HEK293 (cell line): ENCODE data around the gene SUSD3.

Source experiments
- GLI4 ChIP-seq: fragments of 450-650 bp; formaldehyde crosslinking; IDR thresholded peaks from 2 replicates; pipeline ENCODE4 v1.5.1; 2016; ENCODE audit warnings: missing biosample characterization, missing genetic modification characterization
- SP2 ChIP-seq: fragments of 450-650 bp; formaldehyde crosslinking; IDR thresholded peaks from 2 replicates; pipeline ENCODE4 v1.5.1; 2016; ENCODE audit warnings: missing biosample characterization, missing genetic modification characterization
- SP3 ChIP-seq: fragments of 450-650 bp; formaldehyde crosslinking; IDR thresholded peaks from 2 replicates; pipeline ENCODE4 v1.5.1; 2016; ENCODE audit warnings: missing biosample characterization, missing genetic modification characterization
- ZNF223 ChIP-seq: fragments of 450-650 bp; formaldehyde crosslinking; IDR thresholded peaks from 2 replicates; pipeline ENCODE4 v1.5.1; 2016; ENCODE audit warnings: missing biosample characterization, missing genetic modification characterization
- ZNF335 ChIP-seq: fragments of 450-650 bp; formaldehyde crosslinking; conservative IDR thresholded peaks from 2 replicates; pipeline ENCODE4 v1.5.1; 2016; ENCODE audit warnings: missing biosample characterization, missing genetic modification characterization
- ZNF529 ChIP-seq: fragments of 450-650 bp; formaldehyde crosslinking; IDR thresholded peaks from 2 replicates; pipeline ENCODE4 v1.5.1; 2017; ENCODE audit warnings: missing genetic modification characterization, missing biosample characterization; ENCODE audit not compliant: insufficient replicate concordance
- ZNF585B ChIP-seq: fragments of 450-650 bp; formaldehyde crosslinking; IDR thresholded peaks from 2 replicates; pipeline ENCODE4 v1.5.1; 2016; ENCODE audit warnings: missing biosample characterization, missing genetic modification characterization
- TF ChIP-seq, protein P1 (sequence below): fragments of 450-650 bp; formaldehyde crosslinking; IDR thresholded peaks from 2 replicates; pipeline ENCODE4 v1.5.1; 2016; ENCODE audit warnings: missing biosample characterization, missing genetic modification characterization
- TF ChIP-seq, protein P2 (sequence below): fragments of 450-650 bp; formaldehyde crosslinking; IDR thresholded peaks from 2 replicates; pipeline ENCODE4 v1.5.1; 2016; ENCODE audit warnings: missing biosample characterization, missing genetic modification characterization
- TF ChIP-seq, protein P3 (sequence below): fragments of 450-650 bp; formaldehyde crosslinking; IDR thresholded peaks from 2 replicates; pipeline ENCODE4 v1.5.1; 2016; ENCODE audit warnings: missing biosample characterization, missing genetic modification characterization
- TF ChIP-seq, protein P4 (sequence below): fragments of 450-650 bp; formaldehyde crosslinking; IDR thresholded peaks from 2 replicates; pipeline ENCODE4 v1.5.1; 2016; ENCODE audit warnings: missing biosample characterization, missing genetic modification characterization

DNA sequence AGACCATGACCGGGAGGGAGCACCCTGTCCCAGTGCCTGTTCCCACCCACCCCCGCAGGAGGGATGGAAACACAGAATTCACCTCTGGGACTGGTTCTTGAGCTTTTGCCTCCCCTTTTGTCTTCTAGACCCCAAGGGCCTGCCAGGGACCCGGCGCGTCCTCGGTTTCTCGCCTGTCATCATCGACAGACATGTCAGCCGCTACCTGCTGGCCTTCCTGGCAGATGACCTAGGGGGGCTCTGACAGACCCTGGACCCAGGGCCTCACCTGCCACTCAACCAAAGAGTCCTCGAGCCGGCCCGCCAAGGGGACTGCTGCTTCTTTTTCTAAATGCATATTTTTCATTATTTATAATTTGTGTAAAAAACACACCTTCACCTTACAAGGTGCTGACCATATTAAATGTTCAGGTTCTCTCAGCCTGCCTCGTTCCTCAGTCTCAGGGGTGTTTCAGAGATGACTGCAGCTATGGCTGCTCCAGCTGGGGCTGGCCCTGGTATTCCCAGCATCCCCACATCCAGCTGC is 54.4 kb downstream of the SUSD3 start:
- TF ChIP-seq, protein P1, sequence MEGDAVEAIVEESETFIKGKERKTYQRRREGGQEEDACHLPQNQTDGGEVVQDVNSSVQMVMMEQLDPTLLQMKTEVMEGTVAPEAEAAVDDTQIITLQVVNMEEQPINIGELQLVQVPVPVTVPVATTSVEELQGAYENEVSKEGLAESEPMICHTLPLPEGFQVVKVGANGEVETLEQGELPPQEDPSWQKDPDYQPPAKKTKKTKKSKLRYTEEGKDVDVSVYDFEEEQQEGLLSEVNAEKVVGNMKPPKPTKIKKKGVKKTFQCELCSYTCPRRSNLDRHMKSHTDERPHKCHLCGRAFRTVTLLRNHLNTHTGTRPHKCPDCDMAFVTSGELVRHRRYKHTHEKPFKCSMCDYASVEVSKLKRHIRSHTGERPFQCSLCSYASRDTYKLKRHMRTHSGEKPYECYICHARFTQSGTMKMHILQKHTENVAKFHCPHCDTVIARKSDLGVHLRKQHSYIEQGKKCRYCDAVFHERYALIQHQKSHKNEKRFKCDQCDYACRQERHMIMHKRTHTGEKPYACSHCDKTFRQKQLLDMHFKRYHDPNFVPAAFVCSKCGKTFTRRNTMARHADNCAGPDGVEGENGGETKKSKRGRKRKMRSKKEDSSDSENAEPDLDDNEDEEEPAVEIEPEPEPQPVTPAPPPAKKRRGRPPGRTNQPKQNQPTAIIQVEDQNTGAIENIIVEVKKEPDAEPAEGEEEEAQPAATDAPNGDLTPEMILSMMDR (tag by site-specific recombination) = no peak
- TF ChIP-seq, protein P2, sequence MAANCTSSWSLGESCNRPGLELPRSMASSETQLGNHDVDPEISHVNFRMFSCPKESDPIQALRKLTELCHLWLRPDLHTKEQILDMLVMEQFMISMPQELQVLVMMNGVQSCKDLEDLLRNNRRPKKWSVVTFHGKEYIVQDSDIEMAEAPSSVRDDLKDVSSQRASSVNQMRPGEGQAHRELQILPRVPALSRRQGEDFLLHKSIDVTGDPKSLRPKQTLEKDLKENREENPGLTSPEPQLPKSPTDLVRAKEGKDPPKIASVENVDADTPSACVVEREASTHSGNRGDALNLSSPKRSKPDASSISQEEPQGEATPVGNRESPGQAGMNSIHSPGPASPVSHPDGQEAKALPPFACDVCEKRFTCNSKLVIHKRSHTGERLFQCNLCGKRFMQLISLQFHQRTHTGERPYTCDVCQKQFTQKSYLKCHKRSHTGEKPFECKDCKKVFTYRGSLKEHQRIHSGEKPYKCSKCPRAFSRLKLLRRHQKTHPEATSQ (tag by site-specific recombination) = no peak
- TF ChIP-seq SP2 (tag by site-specific recombination) = no peak
- TF ChIP-seq SP3 (tag by site-specific recombination) = no peak
- TF ChIP-seq ZNF335 (tag by site-specific recombination) = no peak
- TF ChIP-seq GLI4 = no peak
- TF ChIP-seq ZNF223 (tag by site-specific recombination) = no peak
- TF ChIP-seq ZNF529 (tag by site-specific recombination) = no peak
- TF ChIP-seq, protein P3, sequence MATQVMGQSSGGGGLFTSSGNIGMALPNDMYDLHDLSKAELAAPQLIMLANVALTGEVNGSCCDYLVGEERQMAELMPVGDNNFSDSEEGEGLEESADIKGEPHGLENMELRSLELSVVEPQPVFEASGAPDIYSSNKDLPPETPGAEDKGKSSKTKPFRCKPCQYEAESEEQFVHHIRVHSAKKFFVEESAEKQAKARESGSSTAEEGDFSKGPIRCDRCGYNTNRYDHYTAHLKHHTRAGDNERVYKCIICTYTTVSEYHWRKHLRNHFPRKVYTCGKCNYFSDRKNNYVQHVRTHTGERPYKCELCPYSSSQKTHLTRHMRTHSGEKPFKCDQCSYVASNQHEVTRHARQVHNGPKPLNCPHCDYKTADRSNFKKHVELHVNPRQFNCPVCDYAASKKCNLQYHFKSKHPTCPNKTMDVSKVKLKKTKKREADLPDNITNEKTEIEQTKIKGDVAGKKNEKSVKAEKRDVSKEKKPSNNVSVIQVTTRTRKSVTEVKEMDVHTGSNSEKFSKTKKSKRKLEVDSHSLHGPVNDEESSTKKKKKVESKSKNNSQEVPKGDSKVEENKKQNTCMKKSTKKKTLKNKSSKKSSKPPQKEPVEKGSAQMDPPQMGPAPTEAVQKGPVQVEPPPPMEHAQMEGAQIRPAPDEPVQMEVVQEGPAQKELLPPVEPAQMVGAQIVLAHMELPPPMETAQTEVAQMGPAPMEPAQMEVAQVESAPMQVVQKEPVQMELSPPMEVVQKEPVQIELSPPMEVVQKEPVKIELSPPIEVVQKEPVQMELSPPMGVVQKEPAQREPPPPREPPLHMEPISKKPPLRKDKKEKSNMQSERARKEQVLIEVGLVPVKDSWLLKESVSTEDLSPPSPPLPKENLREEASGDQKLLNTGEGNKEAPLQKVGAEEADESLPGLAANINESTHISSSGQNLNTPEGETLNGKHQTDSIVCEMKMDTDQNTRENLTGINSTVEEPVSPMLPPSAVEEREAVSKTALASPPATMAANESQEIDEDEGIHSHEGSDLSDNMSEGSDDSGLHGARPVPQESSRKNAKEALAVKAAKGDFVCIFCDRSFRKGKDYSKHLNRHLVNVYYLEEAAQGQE = no peak
- TF ChIP-seq, protein P4, sequence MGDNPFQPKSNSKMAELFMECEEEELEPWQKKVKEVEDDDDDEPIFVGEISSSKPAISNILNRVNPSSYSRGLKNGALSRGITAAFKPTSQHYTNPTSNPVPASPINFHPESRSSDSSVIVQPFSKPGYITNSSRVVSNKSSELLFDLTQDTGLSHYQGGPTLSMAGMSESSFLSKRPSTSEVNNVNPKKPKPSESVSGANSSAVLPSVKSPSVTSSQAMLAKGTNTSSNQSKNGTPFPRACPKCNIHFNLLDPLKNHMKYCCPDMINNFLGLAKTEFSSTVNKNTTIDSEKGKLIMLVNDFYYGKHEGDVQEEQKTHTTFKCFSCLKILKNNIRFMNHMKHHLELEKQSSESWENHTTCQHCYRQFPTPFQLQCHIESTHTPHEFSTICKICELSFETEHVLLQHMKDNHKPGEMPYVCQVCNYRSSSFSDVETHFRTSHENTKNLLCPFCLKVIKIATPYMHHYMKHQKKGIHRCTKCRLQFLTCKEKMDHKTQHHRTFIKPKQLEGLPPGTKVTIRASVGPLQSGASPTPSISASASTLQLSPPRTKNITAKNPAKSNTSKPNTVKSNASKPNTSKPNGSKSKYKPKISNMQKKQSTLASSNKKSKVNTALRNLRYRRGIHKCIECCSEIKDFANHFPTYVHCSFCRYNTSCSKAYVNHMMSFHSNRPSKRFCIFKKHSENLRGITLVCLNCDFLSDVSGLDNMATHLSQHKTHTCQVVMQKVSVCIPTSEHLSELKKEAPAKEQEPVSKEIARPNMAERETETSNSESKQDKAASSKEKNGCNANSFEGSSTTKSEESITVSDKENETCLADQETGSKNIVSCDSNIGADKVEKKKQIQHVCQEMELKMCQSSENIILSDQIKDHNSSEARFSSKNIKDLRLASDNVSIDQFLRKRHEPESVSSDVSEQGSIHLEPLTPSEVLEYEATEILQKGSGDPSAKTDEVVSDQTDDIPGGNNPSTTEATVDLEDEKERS (tag by site-specific recombination) = no peak
- TF ChIP-seq ZNF585B = no peak
